ENCODE data around the gene ATP5ME.

Gene ATP5ME

DNA sequence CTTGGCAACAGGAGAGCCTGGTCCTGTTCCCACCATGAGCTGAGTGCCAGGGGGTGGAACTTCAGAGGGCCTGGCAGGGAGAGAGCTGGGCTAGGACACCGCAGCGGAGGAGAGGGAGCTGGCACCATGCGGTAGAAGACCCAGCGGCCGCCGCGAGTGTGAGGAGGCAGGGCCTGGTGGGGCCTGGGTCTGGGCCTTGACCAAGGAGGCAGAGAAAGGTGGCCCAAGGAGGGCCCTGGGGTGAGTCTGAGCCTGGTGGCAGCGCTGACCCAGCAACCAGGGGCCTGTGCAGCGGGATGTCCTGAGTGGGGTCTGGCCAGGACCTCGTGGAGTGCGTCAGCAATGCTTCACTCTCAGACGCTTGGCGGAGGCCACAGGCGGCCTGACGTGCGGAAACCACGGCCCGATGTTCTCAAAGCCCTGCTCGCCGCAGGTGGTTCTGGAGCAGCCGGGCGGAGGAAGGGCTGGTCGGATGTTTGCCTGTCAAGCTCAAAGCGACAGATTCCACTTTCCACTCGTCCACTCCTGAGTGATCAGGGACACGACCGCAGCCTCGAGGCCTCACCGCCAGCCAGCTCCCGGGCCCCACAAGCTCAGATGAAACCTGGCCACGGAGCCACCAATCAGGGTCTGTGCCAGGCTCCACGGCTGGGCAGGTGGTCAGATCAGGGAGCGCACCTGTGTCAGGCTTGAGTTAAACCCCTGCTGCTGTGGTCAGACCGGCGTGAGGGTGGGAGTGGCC is 20.8 kb downstream of the ATP5ME start:
- H3K9me3 ChIP-seq (ENCODE audit: severe bottlenecking), result no peaks in the 10 kb centered on the region
- no peak overlapping the region for H3K27ac ChIP-seq
- H3K27me3 ChIP-seq (ENCODE audit: insufficient read depth, low read depth, severe bottlenecking), result no peaks in the 10 kb centered on the region
- H3K36me3 ChIP-seq, result peaks cover 26% of the 10 kb centered on the region
- TF ChIP-seq, protein P1, sequence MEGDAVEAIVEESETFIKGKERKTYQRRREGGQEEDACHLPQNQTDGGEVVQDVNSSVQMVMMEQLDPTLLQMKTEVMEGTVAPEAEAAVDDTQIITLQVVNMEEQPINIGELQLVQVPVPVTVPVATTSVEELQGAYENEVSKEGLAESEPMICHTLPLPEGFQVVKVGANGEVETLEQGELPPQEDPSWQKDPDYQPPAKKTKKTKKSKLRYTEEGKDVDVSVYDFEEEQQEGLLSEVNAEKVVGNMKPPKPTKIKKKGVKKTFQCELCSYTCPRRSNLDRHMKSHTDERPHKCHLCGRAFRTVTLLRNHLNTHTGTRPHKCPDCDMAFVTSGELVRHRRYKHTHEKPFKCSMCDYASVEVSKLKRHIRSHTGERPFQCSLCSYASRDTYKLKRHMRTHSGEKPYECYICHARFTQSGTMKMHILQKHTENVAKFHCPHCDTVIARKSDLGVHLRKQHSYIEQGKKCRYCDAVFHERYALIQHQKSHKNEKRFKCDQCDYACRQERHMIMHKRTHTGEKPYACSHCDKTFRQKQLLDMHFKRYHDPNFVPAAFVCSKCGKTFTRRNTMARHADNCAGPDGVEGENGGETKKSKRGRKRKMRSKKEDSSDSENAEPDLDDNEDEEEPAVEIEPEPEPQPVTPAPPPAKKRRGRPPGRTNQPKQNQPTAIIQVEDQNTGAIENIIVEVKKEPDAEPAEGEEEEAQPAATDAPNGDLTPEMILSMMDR (IDR thresholded peaks at IDR 0.05; ENCODE audit: low read depth, low read length), result no peak
- H3K4me3 ChIP-seq (ENCODE audit: low read depth, low read length), result no peak overlapping the region
- no peak for DNase-seq

DNA sequence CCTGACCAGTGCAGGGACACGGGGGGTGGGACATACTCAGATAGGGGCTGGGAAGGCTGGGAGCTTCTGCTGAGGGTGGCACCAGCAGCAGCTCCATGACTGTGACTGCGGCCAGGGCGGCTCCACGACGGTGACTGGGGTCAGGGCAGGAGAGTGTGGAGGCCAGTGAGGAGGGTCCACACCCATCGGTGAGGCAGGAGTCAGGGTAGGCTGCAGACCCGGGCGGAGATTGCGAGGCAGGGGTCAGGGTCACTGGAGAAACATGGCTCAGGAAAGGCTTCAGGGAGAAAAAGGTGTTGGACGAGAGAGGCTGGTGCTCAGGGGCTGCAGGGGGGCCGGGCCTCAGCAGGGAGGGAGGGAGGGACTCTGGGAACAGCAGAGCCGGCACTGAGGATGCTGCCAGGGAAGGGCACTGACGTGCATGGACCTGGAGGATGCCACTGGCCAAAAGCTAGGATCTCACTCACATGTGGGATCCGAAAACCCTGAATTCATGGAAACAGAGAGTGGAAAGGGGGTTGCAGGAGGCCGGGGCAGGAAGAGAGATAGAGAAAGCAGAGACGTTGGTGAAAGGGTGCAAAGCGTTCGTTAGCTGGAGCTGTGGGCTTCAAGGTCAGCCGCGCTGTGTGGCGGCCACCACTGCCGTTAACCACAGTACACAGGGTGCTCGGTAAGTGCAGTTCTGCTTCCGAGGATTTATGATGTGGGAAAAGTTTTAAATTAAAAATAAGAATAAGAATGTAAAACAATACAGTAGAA is 22.0 kb downstream of the ATP5ME start:
- Histone ChIP-seq H3K9me3 (ENCODE audit: severe bottlenecking) (no peaks in the 10 kb centered on the region), H3K4me3 (ENCODE audit: low read depth, low read length) (no peak overlapping the region), H3K36me3 (peaks cover 27% of the 10 kb centered on the region), H3K27me3 (ENCODE audit: insufficient read depth, low read depth, severe bottlenecking) (no peaks in the 10 kb centered on the region), H3K27ac (no peak overlapping the region)
- TF ChIP-seq, protein P1 (IDR thresholded peaks at IDR 0.05; ENCODE audit: low read depth, low read length), result no peak
- no peak for DNase-seq

- H3K27ac ChIP-seq, result no peak overlapping the region
- H3K27me3 ChIP-seq (ENCODE audit: insufficient read depth, low read depth, severe bottlenecking), result no peaks in the 10 kb centered on the region
- no peak for DNase-seq
- no peaks in the 10 kb centered on the region for H3K9me3 ChIP-seq (ENCODE audit: severe bottlenecking)
- TF ChIP-seq, protein P1 (IDR thresholded peaks at IDR 0.05; ENCODE audit: low read depth, low read length), result no peak
- H3K4me3 ChIP-seq (ENCODE audit: low read depth, low read length), result no peak overlapping the region
- H3K36me3 ChIP-seq, result peaks cover 23% of the 10 kb centered on the region
These were observed 22.9 kb downstream of the ATP5ME start for GRCh38 chr4:650951-651883.

DNA sequence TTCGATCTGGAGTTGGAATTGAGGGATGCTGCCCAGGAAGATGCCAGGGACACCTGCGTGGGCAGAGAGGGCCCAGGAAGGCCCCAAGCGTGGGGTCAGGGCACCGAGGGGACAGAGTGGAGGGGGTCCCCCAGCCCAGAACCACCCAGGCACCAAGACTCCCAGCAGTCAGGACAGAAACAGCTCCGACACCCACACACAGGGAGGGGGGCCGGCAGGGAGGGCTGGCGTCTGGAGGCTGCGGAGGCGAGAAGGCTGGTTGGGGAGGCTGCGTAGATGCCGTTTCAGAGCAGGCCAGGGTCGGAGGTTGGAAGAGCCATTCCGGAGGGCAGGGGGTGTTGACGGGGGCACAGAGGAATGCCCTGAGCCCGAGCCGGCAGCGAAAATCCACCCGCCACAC is 23.6 kb downstream of the ATP5ME start:
- DNase-seq, result no peak
- Histone ChIP-seq H3K36me3 (peaks cover 18% of the 10 kb centered on the region), H3K4me3 (ENCODE audit: low read depth, low read length) (no peak overlapping the region), H3K9me3 (ENCODE audit: severe bottlenecking) (no peaks in the 10 kb centered on the region), H3K27me3 (ENCODE audit: insufficient read depth, low read depth, severe bottlenecking) (no peaks in the 10 kb centered on the region), H3K27ac (peak overlapping the region; percentile 92; the same call in 1 of the 2 replicates)
- TF ChIP-seq, protein P1 (IDR thresholded peaks at IDR 0.05; ENCODE audit: low read depth, low read length), result no peak

GRCh38 chr4:649751-650310 is 24.2 kb downstream of the ATP5ME start:
- Histone ChIP-seq H3K4me3 (ENCODE audit: low read depth, low read length) (no peak overlapping the region), H3K27me3 (ENCODE audit: insufficient read depth, low read depth, severe bottlenecking) (no peaks in the 10 kb centered on the region), H3K36me3 (peaks cover 20% of the 10 kb centered on the region), H3K27ac (peak overlapping the region; percentile 92), H3K9me3 (ENCODE audit: severe bottlenecking) (no peaks in the 10 kb centered on the region)
- no peak for DNase-seq
- TF ChIP-seq, protein P1 (IDR thresholded peaks at IDR 0.05; ENCODE audit: low read depth, low read length), result no peak
